H9 (cell line): Measurements from ENCODE around the gene MC4R. TPM values are rescaled to one million over a fixed set of nuclear protein-coding genes. Genes with fewer than 3 reads are reported as not detected.

ENCODE experiments used
- DNase-seq: peaks from one replicate; pipeline ENCODE4 v3.0.0-alpha.2; 2017
- H2AFZ ChIP-seq: one replicate; pipeline ENCODE4 v1.6.1; 2013; ENCODE audit warnings: mild to moderate bottlenecking, low read length, control low read depth, moderate library complexity
- H2AK5ac ChIP-seq: 2 replicates; pipeline ENCODE4 v1.6.1; 2013; ENCODE audit warnings: low read length, control low read depth, mixed read lengths; ENCODE audit not compliant: insufficient read length
- H2BK120ac ChIP-seq: one replicate; pipeline ENCODE4 v1.6.1; 2013; ENCODE audit warnings: low read depth, mild to moderate bottlenecking, low read length, control low read depth, inconsistent platforms; ENCODE audit not compliant: poor library complexity, severe bottlenecking
- H2BK12ac ChIP-seq: 2 replicates; pipeline ENCODE4 v1.6.1; 2013; ENCODE audit warnings: low read length, control low read depth, mixed read lengths, low read depth; ENCODE audit not compliant: insufficient read length
- H2BK15ac ChIP-seq: 2 replicates; pipeline ENCODE4 v1.6.1; 2013; ENCODE audit warnings: low read depth, low read length, control low read depth
- H2BK20ac ChIP-seq: one replicate; pipeline ENCODE4 v1.6.1; 2013; ENCODE audit warnings: low read depth, mild to moderate bottlenecking, low read length, control low read depth, inconsistent platforms; ENCODE audit not compliant: poor library complexity, severe bottlenecking
- H2BK5ac ChIP-seq: 2 replicates; pipeline ENCODE4 v1.6.1; 2013; ENCODE audit warnings: low read length, control low read depth, mixed read lengths; ENCODE audit not compliant: insufficient read length
- H3K14ac ChIP-seq: 2 replicates; pipeline ENCODE4 v1.6.1; 2013; ENCODE audit warnings: low read length, control low read depth; ENCODE audit not compliant: insufficient read depth
- H3K18ac ChIP-seq: 2 replicates; pipeline ENCODE4 v1.6.1; 2013; ENCODE audit warnings: low read depth, mild to moderate bottlenecking, mixed read lengths, low read length, control low read depth; ENCODE audit not compliant: insufficient read length
- H3K23ac ChIP-seq: 2 replicates; pipeline ENCODE4 v1.6.1; 2013; ENCODE audit warnings: low read length, control low read depth, mixed read lengths, low read depth; ENCODE audit not compliant: insufficient read length
- H3K23me2 ChIP-seq: 2 replicates; pipeline ENCODE4 v1.6.1; 2013; ENCODE audit warnings: low read depth, mild to moderate bottlenecking, mixed read lengths, low read length, control low read depth; ENCODE audit not compliant: insufficient read length, poor library complexity, severe bottlenecking
- H3K27ac ChIP-seq: 2 replicates; pipeline ENCODE4 v1.5.1; 2013; ENCODE audit warnings: low read length, control low read depth, mixed read lengths, low read depth; ENCODE audit not compliant: insufficient read length
- H3K27me3 ChIP-seq: 2 replicates; pipeline ENCODE4 v1.6.1; 2013; ENCODE audit warnings: low read length, control low read depth, inconsistent platforms; ENCODE audit not compliant: insufficient read depth
- H3K4ac ChIP-seq: 2 replicates; pipeline ENCODE4 v1.6.1; 2013; ENCODE audit warnings: low read depth, mild to moderate bottlenecking, control low read depth, inconsistent platforms, low read length, moderate library complexity
- H3K4me1 ChIP-seq: 2 replicates; pipeline ENCODE4 v1.6.1; 2013; ENCODE audit warnings: low read length, control low read depth, inconsistent platforms; ENCODE audit not compliant: insufficient read depth
- H3K4me2 ChIP-seq: 2 replicates; pipeline ENCODE4 v1.6.1; 2013; ENCODE audit warnings: low read length, control low read depth, mixed read lengths; ENCODE audit not compliant: insufficient read length, insufficient read depth
- H3K56ac ChIP-seq: 2 replicates; pipeline ENCODE4 v1.6.1; 2013; ENCODE audit warnings: low read depth, mild to moderate bottlenecking, mixed read lengths, low read length, control low read depth; ENCODE audit not compliant: insufficient read length
- H3K79me1 ChIP-seq: 2 replicates; pipeline ENCODE4 v1.6.1; 2013; ENCODE audit warnings: low read depth, mild to moderate bottlenecking, moderate library complexity, low read length, control low read depth, inconsistent platforms; ENCODE audit not compliant: insufficient read depth, poor library complexity, severe bottlenecking
- H3K79me2 ChIP-seq: 2 replicates; pipeline ENCODE4 v1.6.1; 2013; ENCODE audit warnings: low read length, control low read depth, inconsistent platforms; ENCODE audit not compliant: insufficient read depth
- H3K9ac ChIP-seq: 2 replicates; pipeline ENCODE4 v1.6.1; 2013; ENCODE audit warnings: low read length, control low read depth, mixed read lengths; ENCODE audit not compliant: insufficient read length; ENCODE audit errors: extremely low read depth
- H3K9me3 ChIP-seq: one replicate; pipeline ENCODE4 v1.6.1; 2013; ENCODE audit warnings: low read depth, low read length, inconsistent platforms; ENCODE audit not compliant: control insufficient read depth
- H3T11ph ChIP-seq: one replicate; pipeline ENCODE4 v1.6.1; 2013; ENCODE audit warnings: mild to moderate bottlenecking, low read length, control low read depth, inconsistent platforms
- H4K20me1 ChIP-seq: one replicate; pipeline ENCODE4 v1.6.1; 2013; ENCODE audit not compliant: control insufficient read depth, insufficient read length, insufficient read depth
- H4K5ac ChIP-seq: 2 replicates; pipeline ENCODE4 v1.6.1; 2013; ENCODE audit warnings: low read depth, mild to moderate bottlenecking, mixed read lengths, low read length, control low read depth; ENCODE audit not compliant: insufficient read length
- H4K8ac ChIP-seq: replicated peaks from 2 replicates; pipeline ENCODE4 v1.6.1; 2013; ENCODE audit warnings: low read length, control low read depth, mixed read lengths, low read depth; ENCODE audit not compliant: insufficient read length
- H4K91ac ChIP-seq: 2 replicates; pipeline ENCODE4 v1.6.1; 2013; ENCODE audit warnings: low read depth, mild to moderate bottlenecking, moderate library complexity, mixed read lengths, low read length, control low read depth; ENCODE audit not compliant: insufficient read length
- H3K27ac Mint-ChIP-seq, 3 experiments: 2 replicates in 2 of 3; 3 replicates in 1 of 3; pipeline ENCODE4 v1.8.0; 2020 to 2021; ENCODE audit warnings: mixed read lengths in 3 of 3, mild to moderate bottlenecking in 1 of 3, moderate library complexity in 1 of 3
- H3K27me3 Mint-ChIP-seq: 2 replicates; pipeline ENCODE4 v1.8.0; 2021; ENCODE audit warnings: low read depth, mild to moderate bottlenecking, moderate library complexity, mixed read lengths
- H3K36me3 Mint-ChIP-seq, 3 experiments: 2 replicates in 2 of 3; 3 replicates in 1 of 3; pipeline ENCODE4 v1.8.0; 2020 to 2021; ENCODE audit warnings: low read depth in 3 of 3, mixed read lengths in 3 of 3; ENCODE audit not compliant: insufficient read depth in 1 of 3
- H3K4me1 Mint-ChIP-seq, 2 experiments: 2 replicates each; pipeline ENCODE4 v1.8.0; 2020; ENCODE audit warnings: mixed read lengths in 2 of 2
- H3K4me3 Mint-ChIP-seq, 2 experiments: 2 replicates in 1 of 2; 3 replicates in 1 of 2; pipeline ENCODE4 v1.8.0; 2020 to 2021; ENCODE audit warnings: mild to moderate bottlenecking in 2 of 2, mixed read lengths in 2 of 2, moderate library complexity in 1 of 2
- H3K9me3 Mint-ChIP-seq, 2 experiments: 2 replicates in 1 of 2; 3 replicates in 1 of 2; pipeline ENCODE4 v1.8.0; 2020; ENCODE audit warnings: mild to moderate bottlenecking in 2 of 2, mixed read lengths in 2 of 2, moderate library complexity in 1 of 2
- WGBS: extraction: QIAGEN DNeasy Blood & Tissue Kit; methylation state at CpG from one replicate; pipeline ENCODE4 v1.1.7; 2013; ENCODE audit warnings: missing lambda C conversion rate, low lambda C conversion rate, mixed read lengths; ENCODE audit not compliant: insufficient read length; ENCODE audit errors: extremely low coverage; 5-methylcytosine and 5-hydroxymethylcytosine counted together
- total RNA-seq: library from RNA; stranded (reverse); gene quantifications from 2 replicates; pipeline ENCODE4 v1.2.1, GENCODE V29; 2021
- TF ChIP-seq, protein P1 (sequence below): fragments of 200-600 bp; sonication (generic); conservative IDR thresholded peaks from 3 replicates; pipeline ENCODE4 v1.8.0; 2021; ENCODE audit warnings: antibody characterized with exemption, mild to moderate bottlenecking

Gene MC4R
- total RNA-seq, 1 experiment from 2014 or later, result not detected

DNA sequence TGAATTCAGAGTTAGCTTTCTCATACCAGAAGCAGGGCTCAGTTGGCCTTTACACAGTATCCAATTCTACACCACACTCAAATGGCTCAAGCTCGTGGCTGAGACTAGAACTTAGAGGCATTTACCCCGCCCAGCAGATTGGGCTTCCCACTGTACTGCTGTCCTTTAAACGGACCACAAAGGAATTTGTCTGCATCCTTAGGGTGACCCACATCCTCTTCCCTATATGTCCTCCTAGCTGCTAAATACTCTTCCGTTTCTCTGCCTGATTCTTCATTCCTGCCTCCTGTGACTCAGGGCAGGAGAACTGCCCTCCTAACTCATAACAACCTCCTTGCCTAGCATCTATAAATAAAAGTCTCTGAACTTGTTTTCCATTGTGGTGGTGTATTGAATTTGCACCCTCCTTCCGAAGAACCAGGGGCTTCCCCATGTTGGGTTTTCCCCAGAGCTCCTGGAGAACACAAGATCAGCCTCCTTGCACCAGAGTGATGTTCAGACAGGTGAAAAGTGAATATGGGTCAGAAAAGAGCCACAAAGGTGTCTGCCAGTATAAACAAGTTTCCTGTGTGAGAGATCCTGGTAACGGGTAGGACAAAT, 32.0 kb upstream of the MC4R start:
- H3K79me1 ChIP-seq, result no peaks in the 10 kb centered on the region
- no peaks in the 10 kb centered on the region for H3K4me1 ChIP-seq
- H2BK20ac ChIP-seq, result no peak overlapping the region
- WGBS, result no CpG with 5 or more reads among the region's 6 CpGs
- Mint-ChIP-seq H3K27ac (no peak overlapping the region; a peak in 2 of 7 replicates), H3K9me3 (no peaks in the 10 kb centered on the region), H3K4me1 (peaks cover 10 to 13% of the 10 kb centered on the region in 2 experiments), H3K4me3 (no peak overlapping the region), H3K36me3 (no peaks in the 10 kb centered on the region), H3K27me3 (no peaks in the 10 kb centered on the region; the same call in 1 of the 2 replicates)
- H4K20me1 ChIP-seq, result no peaks in the 10 kb centered on the region
- no peak overlapping the region for H3K9ac ChIP-seq
- TF ChIP-seq, protein P1, sequence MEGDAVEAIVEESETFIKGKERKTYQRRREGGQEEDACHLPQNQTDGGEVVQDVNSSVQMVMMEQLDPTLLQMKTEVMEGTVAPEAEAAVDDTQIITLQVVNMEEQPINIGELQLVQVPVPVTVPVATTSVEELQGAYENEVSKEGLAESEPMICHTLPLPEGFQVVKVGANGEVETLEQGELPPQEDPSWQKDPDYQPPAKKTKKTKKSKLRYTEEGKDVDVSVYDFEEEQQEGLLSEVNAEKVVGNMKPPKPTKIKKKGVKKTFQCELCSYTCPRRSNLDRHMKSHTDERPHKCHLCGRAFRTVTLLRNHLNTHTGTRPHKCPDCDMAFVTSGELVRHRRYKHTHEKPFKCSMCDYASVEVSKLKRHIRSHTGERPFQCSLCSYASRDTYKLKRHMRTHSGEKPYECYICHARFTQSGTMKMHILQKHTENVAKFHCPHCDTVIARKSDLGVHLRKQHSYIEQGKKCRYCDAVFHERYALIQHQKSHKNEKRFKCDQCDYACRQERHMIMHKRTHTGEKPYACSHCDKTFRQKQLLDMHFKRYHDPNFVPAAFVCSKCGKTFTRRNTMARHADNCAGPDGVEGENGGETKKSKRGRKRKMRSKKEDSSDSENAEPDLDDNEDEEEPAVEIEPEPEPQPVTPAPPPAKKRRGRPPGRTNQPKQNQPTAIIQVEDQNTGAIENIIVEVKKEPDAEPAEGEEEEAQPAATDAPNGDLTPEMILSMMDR, result no peak
- no peak overlapping the region for H4K91ac ChIP-seq
- no peak overlapping the region for H3K27ac ChIP-seq
- H3K56ac ChIP-seq, result no peak overlapping the region
- H4K5ac ChIP-seq, result no peak overlapping the region
- H3K23ac ChIP-seq, result no peak overlapping the region
- H3K27me3 ChIP-seq, result no peaks in the 10 kb centered on the region
- H3K9me3 ChIP-seq, result no peaks in the 10 kb centered on the region
- no peak overlapping the region for H2BK12ac ChIP-seq
- no peak overlapping the region for H2BK5ac ChIP-seq
- H2BK15ac ChIP-seq, result no peak overlapping the region
- DNase-seq, result no peak
- H3T11ph ChIP-seq, result no peak overlapping the region
- no peak overlapping the region for H3K18ac ChIP-seq
- H2AK5ac ChIP-seq, result no peak overlapping the region
- H3K4me2 ChIP-seq, result no peak overlapping the region
- no peak overlapping the region for H3K4ac ChIP-seq
- H3K23me2 ChIP-seq, result no peaks in the 10 kb centered on the region
- H4K8ac ChIP-seq, result no peak overlapping the region
- H3K14ac ChIP-seq, result no peak overlapping the region
- H3K79me2 ChIP-seq, result no peaks in the 10 kb centered on the region
- H2AFZ ChIP-seq, result no peak overlapping the region
- H2BK120ac ChIP-seq, result no peak overlapping the region
